Fibroblast of skin of back (primary cell): Measurements from ENCODE around the gene NODAL.

ENCODE experiments used
- DNase-seq: peaks from one replicate; pipeline ENCODE4 v3.0.0-alpha.2; 2013

The NODAL gene

DNA sequence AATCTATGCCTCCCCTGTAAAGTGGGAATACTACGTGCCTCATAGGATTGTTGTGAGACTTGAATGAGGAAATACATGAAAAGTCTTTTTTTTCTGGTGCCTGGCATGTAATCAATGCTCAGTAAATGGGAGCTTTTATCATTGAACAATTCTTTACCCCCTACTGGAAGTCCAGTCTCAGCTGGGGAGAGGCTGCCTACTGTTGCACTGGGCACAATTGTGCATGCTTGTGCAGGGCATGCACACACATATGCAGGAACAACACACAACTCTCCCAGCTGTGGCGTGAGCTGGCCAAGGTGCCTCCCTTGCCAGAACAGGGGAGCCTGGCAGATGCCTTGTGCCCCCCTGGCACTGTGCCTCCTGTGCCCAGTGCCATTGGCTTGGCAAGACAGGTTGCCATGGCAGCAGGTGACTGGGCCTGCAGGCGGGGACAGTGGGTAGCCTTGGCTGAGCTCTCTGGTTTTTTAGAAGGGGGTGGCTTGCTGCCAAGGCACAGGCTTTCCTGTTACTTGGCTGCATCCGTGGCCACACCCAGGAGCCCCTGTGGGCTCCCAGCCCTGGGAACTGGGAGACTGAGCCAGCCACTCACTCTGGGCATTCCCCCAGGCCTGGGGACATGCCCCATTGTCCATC is 21.0 kb upstream of the NODAL start:
- peak; percentile 52 for DNase-seq

DNA sequence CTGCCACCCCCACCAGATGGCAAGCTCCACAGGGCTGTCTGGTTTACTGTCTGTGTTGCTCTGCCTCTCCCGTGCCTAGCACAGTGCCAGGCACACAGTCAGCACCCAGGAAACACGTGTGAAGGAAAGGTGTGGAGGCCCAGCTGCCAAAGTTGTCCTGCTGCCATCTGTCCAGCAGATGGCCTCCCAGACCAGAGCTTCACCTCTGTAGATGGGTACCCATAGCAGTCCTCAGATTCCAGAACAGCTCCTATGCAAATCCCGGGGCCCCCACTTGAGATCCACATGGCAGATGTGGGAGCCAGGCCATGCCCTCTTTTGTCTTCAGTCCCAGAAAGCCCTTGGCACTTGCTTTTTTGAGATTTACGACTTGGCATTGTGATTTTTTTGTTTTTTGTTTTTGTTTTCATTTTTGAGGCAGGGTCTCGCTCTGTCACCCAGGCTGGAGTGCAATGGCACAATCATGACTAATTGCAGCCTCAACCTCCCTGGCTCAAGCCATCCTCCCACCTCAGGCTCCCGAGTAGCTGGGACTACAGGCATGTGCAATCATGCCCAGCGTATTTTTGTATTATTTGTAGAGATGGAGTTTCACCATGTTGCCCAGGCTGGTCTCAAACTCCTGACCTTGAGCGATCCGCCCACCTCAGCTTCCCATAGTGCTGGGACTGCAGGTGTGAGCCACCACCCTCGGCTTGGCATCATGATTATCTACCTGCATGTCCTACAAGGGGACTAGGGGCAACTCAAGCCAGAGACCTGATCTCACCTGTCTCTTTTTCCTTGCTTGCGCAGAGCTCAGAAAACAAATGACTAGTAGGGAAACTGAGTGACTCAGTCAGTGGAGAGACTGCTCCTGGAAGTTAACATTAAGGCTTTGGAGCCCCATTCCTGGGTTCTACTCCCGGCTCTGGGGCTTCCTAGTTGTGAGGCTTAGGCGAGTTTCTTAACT is 20.2 kb upstream of the NODAL start:
- peak; percentile 43 for DNase-seq

DNA sequence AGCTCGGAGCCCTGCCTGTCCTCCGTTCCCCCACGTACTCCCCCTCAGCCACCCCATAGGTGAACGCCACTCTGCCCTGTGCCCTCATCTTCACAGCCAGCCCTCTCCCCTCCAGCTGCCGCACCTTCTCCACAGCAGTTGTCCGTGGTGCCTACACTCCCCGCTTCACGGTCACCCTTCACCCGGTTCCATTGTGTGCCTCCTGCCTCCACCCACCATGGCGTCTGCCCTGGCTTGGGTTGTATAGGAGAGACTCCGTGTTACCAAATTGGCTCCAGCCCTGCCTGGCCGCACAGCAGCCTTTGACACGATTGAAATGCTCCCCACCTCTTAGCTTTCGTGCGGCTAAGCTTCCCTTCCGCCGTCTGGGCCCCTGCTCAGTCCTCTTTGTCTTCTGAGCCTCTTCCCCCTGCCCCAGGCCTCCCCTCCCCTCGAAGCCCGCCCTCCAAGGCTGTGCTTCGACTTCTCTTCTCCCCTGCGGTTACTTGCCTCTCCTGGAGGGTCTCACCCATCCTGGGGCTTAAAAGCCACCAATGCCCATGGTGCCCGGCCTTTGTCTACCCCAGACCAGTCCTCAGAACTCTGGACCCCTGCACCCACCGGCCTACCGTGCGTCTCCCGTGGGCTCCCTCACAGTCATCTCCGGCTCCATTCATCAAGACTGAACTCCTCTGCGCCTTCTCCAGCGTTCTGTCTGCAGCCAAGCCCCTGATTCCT is 18.5 kb upstream of the NODAL start:
- no peak for DNase-seq

DNA sequence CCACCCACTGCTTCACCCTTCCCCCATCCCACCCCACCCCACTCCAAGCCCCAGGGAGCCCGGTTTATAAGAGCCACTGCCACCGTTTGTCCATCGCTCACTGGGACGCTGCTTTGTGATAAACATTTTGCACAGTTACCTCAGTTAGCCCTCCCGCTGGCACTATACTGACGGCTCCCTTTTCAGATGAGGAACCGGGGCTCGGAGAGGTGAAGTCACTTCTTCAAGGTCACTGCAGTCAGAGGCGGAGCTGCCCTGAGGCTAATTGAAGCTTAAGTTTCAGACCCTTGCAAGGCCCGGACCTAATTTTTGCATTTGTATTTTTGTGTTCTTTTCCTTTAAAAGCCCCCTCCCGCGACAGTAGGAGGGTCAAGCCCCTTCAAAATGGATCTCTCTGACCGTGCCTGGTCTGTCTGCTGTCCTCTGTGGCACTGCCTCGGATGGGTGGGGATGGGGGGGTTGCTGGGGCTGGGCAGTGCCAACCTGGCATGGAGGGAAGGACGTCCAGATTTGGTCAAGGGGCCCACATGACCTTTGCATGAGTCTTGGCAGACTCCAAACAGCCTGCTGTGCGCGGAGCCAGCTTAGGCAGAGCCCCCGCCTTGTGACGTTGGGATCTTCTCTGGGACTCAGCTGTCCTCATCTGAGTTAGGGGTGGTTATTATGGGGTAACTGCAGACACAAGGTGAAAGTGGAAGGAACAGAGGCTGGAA is 17.7 kb upstream of the NODAL start:
- no peak for DNase-seq

DNA sequence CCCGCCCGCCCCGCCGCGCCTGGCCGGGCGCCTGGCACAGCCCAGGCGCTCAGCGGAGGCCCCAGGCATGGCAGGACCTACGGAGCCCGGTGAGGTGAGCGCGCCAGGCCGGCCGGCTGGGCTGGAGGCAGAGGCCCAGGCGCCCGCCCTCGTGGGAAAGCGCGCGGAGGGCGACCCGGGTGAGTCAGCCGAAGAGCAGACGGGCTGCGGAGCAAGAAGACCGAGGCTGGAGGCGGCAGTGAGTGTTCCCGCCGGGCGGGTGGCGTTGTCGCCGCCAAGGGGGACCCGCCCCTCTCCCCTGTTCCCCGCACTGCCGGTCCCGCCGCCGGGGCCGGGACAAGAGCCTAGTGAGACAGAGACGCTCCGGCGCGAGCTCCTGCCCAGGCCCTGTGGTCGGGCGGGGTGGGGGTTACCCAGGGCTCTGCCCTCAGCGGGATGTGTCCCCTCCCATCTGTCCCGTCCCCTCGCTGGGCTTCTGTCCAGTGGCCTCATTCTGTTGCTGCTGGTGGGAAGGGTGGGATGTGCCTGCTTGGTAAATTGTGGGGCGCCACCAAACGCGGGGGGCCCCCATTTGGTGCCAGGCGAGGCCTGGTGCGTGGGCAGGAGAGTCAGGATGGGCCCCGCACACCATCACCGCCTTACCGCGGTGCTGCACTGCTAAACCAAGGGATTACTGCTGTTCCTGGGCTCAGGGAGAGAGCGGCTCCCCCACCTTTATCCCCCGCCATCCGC is 17.0 kb upstream of the NODAL start:
- DNase-seq, result peak; percentile 84

DNA sequence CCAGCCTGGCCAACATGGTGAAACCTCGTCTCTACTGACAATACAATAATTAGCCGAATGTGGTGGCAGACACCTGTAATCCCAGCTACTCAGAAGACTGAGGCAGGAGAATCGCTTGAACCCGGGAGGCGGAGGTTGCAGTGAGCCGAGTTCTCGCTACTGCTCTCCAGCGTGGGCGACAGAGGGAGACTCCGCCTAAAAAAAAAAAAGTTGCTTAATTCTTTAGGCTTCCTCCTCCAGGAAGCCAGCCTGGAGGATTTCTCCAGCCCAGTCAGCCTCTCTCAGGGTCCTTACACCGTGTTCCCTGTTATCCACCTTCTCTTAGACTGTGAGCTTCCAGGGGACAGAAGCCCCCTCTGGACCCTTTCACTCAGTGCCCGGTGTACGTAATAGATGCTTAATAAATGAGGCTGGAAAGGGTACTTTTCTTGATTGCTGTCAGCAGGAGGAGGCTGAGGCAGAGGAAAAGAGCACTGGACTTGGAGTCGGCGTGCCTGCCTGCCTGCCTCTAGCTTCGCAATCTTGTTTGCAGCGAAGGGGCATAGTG is 16.4 kb upstream of the NODAL start:
- no peak for DNase-seq

DNA sequence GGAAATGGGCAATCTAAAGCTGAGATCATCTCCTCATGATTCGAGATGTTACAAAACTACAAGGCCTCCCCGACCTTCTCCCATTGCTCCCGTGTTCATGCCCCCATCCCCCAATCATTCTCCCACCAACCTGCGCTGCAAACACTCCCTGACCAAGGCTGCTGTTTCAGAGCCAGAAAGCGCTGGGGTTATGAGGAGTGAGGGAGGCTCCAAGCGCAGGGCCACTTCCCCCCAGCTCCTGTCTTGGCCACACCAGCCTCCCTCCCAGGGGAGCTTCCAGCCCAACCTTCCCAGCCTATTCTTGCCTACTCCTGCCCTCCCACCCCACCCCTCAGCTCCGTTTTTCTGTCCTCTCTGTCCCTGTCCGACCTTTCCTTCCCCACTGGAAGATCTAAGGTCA is 14.7 kb upstream of the NODAL start:
- no peak for DNase-seq

DNA sequence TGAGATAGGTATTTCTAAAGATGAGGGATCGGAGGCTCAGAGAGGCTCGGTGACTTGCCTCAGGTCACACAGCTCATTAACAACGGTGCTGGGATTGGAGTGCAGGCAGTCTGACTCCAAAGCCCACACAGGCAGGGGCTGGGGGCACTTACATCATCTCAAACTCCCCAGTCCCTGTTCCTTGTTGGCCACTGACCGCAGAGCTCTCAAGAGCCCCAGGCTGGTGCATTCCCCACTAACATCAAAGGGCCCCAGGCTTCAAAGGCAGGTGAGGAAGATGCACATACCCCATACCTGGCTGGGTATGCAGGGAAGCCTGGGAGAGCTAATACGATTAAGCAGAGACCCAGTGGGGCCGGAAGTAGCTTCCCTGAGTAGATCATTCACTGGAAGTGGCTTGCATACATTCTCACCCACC is 13.7 kb upstream of the NODAL start:
- DNase-seq, result no peak

DNA sequence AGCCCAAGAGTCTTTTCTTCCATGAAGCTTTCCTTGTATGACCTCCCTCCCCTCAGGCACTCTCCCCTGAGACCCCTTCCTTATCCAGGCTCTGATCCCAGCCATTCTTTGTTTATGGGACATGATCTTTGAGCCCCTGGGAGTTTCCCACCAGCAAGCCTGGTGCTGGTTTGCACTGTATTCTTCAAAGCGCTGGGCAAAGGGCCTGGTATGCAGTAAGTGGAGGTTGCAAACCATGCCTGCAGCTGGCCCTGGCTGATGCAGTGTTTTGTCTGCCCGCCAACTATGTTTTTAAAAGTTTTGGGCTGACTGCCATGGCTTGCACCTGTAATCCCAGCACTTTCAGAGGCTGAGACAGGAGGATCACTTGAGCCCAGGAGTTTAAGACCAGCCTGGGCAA is 6.8 kb upstream of the NODAL start:
- DNase-seq, result no peak

DNA sequence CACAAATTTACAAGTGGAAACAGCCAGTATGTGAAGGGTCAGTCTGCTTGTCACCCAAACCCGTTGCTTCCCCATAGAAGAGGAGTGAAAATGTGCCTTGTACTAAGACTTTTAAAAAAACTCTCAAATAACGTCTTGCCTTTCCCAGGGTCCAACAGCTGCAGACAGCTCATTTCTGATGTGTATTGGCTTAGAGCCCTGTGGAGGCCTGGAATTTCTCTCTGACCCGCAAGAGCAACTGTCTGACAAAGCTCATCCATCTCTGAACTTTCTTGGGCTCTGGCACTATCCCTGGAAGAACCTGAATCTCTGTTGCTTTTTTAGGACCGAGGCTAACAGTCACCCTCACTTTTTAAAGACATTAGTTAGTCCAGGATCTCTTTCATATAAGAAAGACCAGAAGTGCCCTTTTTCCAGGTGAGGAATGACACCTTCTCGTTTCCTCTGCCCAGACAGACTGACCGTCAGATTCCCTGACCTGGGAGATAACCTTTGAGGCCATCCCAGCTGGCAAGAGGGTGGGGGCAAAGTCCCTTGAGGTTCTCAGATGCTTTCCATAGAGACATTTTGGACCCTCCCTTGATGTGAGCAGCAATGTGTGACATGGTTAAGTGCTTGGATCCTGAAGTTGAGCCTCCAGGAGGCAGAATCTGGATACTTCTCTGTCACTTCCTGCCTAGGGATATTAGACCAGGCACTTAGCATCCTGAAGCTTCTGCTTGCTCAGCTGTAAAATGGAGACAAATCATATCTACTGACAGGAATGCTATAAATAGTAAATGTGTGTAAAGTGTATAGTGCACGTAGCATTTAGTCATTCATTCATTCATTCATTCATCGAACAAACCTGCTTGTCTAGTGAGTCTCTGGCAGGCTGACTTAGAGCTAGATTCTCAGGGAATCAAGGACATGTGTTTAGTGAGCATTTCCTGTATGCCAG is 4.5 kb upstream of the NODAL start:
- DNase-seq, result peak; percentile 34

DNA sequence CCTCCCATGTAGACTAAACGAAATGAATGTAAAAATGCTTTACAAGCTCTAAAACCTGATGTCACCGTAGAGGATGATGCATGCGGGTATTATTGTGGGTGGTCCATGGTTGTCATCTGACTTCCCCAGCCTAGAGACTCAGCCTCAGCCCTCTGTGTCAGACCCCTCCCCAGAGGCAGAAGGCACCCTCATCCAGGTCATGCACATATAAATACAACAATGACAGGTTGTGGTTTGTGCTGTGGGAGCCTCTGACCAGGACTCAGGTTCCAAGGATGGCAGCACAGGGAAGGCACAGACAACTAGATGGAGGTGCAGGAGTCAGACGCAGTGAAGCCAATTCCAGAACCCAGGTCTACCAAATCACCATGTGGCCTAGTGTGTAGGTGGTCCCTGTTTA is 3.3 kb upstream of the NODAL start:
- DNase-seq, result no peak

DNA sequence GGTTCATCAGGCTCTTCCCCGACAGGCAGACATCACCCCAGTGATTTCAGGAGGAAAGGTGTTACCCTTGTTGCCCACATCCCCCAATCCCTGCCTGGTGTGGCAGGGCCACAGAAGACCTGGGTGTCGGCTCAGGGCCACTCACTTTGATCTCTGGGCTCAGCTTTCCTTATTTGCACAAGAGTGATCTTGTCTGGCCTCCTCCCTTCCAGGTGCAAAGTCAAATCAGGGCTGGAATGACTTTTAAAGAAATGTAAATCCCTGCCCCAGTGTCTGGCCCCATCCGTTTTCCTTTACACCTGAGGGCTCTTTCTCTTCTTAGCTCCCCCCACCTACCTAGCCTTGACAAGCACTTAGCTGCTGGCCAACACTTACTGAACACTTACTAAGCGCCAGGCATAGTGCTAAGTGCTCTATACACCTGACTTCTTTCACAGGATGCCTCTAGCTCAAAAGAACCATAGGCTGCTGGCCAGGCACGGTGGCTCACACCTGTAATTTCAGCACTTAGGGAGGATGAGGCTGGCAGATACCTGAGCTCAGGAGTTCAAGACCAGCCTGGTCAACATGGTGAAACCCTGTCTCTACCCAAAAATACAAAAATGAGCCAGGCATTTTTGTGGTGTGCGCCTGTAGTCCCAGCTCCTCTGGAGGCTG is 979 bp upstream of the NODAL start:
- no peak for DNase-seq

DNA sequence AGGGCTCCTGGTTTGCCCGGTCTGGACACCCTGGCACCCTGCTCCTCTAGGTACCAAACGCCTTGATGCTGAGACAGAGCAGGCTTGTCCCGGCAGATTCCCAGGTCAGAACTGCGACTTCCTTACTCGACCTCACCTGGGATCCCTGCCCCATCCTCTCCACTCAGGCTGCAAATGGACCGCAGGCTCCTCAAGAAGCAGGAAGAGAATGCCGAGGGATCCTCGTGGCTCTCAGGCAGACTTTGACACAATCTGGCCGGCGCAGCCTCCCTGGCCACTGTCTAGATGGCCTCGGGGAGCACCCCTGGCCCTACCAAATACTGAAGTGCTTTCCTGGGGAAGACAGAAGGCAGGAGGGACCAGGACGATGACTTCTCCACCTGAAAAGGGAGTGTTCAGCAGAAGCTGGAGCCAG is 421 bp upstream of the NODAL start:
- no peak for DNase-seq

DNA sequence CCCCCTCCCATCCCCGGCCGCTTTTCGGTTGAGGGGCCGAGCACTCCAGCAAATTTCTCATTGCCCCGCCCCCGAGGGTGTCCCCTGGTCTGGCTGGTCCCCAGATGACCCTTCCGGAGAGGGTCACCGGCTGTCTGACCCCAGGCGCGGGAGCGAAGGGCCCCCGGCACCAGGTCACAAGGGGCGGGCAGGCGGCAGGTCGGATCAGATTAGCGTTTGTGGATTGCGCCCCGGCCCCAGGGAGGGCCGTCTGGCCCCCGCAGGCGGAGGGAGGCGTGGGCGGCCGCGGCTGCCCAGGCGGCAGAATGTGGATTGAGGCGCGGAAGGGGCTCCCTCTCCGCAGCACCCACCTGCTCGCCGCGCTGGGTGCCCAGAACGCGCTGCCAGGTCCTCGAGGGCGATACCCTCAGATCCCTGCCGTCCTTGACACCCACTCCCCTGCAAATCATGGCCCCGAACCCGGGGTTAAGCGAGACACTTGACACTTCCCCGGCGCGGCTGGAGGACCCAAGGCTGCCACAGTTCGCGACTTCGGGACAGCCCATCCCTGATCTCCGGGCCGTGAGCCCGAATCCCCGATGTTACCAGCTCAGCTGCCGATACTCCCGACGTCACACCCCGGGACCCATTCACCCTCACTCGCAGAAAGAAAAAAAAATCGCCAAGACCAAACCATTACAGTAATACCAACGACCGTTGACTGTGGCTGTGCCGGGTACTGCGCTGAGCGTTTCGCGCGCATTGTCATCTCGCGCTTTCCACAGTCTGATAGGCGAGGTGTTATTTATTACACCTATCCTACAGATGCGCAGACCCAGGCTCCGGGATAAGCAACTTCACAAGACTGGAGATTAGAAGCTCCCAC is 953 bp downstream of the NODAL start:
- no peak for DNase-seq

DNA sequence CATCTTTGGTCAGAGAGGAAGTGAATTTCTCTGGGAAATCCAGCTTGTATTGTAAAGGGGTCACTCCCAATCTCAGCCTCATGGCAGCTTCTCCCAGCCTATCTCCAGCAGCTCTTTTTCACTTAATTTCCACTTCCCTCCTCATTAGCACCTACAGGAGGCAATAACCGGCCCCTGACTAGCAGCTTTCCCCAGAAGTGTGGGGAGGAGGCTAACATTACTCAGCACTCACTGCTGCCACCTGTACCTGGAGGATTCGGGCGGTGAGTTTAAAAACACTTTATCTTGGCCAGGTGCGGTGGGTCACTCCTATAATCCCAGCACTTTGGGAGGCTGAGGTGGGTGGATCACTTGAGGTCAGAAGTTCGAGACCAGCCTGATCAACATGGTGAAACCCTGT is 3.8 kb downstream of the NODAL start:
- no peak for DNase-seq

DNA sequence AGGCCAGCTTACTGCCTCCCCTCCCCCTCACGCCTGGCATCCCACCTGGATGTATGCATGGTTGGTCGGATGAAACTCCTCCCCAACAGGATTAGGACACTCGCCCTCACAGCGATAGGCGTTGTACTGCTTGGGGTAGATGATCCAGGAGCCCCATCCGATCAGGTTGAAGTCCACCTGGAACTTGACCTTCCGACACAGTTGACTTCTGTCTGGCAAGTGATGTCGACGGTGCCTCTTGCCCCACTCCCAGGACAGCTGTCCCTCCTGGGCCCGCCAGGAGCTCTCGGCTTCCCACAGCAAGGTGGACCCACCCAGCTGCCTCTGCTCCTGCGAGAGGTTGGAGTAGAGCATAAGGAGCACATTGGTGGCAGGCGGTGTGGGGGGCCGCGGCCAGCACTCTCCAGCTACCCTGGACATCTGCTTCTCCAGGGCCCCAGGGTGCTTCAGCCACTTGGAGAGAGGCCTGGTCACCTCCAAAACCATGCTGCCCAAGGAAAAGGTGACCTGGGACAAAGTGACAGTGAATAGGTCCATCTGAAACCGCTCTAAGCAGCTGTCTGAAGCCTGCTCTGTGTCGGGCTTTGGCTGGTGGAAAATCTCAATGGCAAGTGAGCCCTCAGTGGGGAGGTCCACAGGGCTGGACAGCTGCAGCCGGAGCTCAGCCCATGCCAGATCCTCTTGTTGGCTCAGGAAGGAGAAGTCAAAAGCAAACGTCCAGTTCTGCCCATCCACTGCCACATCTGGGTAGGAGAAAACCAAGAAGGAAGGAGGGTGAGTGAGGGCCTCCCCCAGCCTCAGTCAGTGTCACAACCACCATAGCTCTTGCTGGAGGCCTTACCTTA is 6.0 kb downstream of the NODAL start:
- no peak for DNase-seq

DNA sequence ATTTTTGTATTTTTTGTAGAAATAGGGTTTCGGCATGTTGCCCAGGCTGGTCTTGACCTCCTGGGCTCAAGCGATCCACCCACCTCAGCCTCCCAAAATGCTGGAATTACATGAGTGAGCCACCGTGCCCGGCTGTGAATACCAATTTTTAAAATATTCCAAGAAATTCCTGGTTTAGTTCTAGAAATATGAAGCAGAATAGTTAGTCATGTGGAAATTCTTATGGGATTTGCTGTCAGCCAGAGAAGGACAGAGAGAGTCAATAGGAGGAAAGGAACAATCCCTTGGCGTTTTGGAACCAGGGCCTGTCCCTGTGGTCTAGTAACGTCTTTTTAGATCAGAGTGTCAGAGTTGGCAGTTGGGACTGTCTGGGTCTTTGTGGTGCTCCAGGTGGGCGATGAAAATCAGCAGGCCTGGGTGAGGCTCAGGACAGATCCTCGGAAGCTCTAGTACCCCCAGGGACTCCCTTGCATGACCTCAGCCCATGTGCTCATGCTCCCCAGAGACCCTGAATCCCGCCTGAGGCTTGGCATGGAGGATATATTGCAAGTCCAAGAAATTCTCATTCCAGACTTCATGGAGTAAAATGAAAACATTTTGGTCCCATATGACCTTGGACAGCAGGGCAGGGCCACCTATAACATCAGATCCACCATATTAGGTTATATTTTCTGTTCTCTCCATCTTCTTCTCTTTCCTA is 7.8 kb downstream of the NODAL start:
- DNase-seq, result peak; percentile 87
